GM12878 (cell line): ENCODE measurements around the gene CC2D1A. TPM values are rescaled to one million over a fixed set of nuclear protein-coding genes. Genes with fewer than 3 reads are reported as not detected.

Experiments used
- ATAC-seq: fragments of 200-7000 bp; cut with Tn5 transposase; 3 replicates; pipeline ENCODE4 v1.9.1; 2020; ENCODE audit warnings: mild to moderate bottlenecking, moderate library complexity
- BruUV-seq: library from RNA; stranded (reverse); fragments of 400-500 nt; replicated peaks from 2 replicates; lab custom pipeline; 2021; lab: Mats Ljungman, UMichigan
- CTCF ChIA-PET: fragments of 300-600 bp; sonication (Branson Sonifier 250); formaldehyde crosslinking; extraction: SDS; loops from one replicate; lab custom pipeline; 2021; ENCODE audit warnings: inconsistent platforms; lab: Yijun Ruan, JAX
- POLR2A ChIA-PET: fragments of 350-600 bp; formaldehyde crosslinking; extraction: SDS; loops from one replicate; lab custom pipeline; 2021; ENCODE audit warnings: inconsistent platforms; lab: Charles Lee
- RAD21 ChIA-PET: fragments of 300-600 bp; sonication (Branson Sonifier 250); formaldehyde crosslinking; loops from one replicate; lab custom pipeline; 2023; ENCODE audit warnings: antibody characterized with exemption; ENCODE audit not compliant: unreplicated experiment; lab: Charles Lee
- SMC1A ChIA-PET: fragments of 300-600 bp; sonication (Branson Sonifier 250); formaldehyde crosslinking; loops from one replicate; lab custom pipeline; 2023; ENCODE audit not compliant: unreplicated experiment, uncharacterized antibody; lab: Charles Lee
- DNase-seq: peaks from one replicate; pipeline ENCODE4 v3.0.0-alpha.2; 2011; ENCODE audit warnings: low read depth, low spot score
- FAIRE-seq: peaks from 3 replicates; lab custom pipeline; 2011; peaks lifted over from hg19 to GRCh38; lab: Jason Lieb, UNC
- H2AFZ ChIP-seq: 2 replicates; pipeline ENCODE4 v1.6.0; 2011; ENCODE audit warnings: low read depth, low read length, control low read depth; ENCODE audit not compliant: control insufficient read depth
- H3K27ac ChIP-seq: 2 replicates; pipeline ENCODE4 v1.5.1; 2011; ENCODE audit warnings: control low read depth; ENCODE audit not compliant: control insufficient read depth, insufficient read depth
- H3K27me3 ChIP-seq, 2 experiments: replicated peaks in 1 of 2; 2 replicates each; pipeline versions ENCODE4 v1.6.0 to v1.6.1; 2011; ENCODE audit warnings: low read length in 1 of 2; ENCODE audit not compliant: control insufficient read depth in 2 of 2, insufficient read depth in 2 of 2
- H3K36me3 ChIP-seq, 2 experiments: 2 replicates each; pipeline ENCODE4 v1.5.1; 2011; ENCODE audit warnings: low read length in 1 of 2; ENCODE audit not compliant: control insufficient read depth in 2 of 2, insufficient read depth in 2 of 2
- H3K4me1 ChIP-seq: 2 replicates; pipeline ENCODE4 v1.6.1; 2011; ENCODE audit warnings: mild to moderate bottlenecking, low read length, moderate library complexity, mixed read lengths; ENCODE audit not compliant: control insufficient read depth, insufficient read depth
- H3K4me2 ChIP-seq: 2 replicates; pipeline ENCODE4 v1.6.0; 2011; ENCODE audit warnings: control low read depth; ENCODE audit not compliant: control insufficient read depth, insufficient read depth
- H3K4me3 ChIP-seq: fragments of 200-600 bp; sonication (generic); 2 replicates; pipeline ENCODE4 v1.5.1; 2016
- H3K79me2 ChIP-seq: 2 replicates; pipeline ENCODE4 v1.6.0; 2011; ENCODE audit warnings: low read length; ENCODE audit not compliant: control insufficient read depth, insufficient read depth
- H3K9ac ChIP-seq: 2 replicates; pipeline ENCODE4 v1.8.0; 2011; ENCODE audit warnings: low read length, control low read depth, mixed read lengths; ENCODE audit not compliant: control insufficient read depth, insufficient read depth
- H3K9me3 ChIP-seq: replicated peaks from 3 replicates; pipeline ENCODE4 v1.5.1; 2011; ENCODE audit warnings: mild to moderate bottlenecking, low read length; ENCODE audit not compliant: control insufficient read depth, insufficient read depth
- H4K20me1 ChIP-seq: 2 replicates; pipeline ENCODE4 v1.6.0; 2011; ENCODE audit not compliant: control insufficient read depth, insufficient read depth
- CBX3 ChIP-seq: fragments of 200-600 bp; sonication (generic); IDR thresholded peaks from 2 replicates; pipeline ENCODE4 v1.6.1; 2016; ENCODE audit warnings: low read depth, borderline replicate concordance
- MAX ChIP-seq: IDR thresholded peaks from 2 replicates; pipeline ENCODE4 v1.6.1; 2012; ENCODE audit warnings: low read depth, low read length, improper control_type of control experiment
- POLR2AphosphoS2 ChIP-seq: IDR thresholded peaks from 2 replicates; pipeline ENCODE4 v1.6.1; 2011; ENCODE audit warnings: low read depth, mild to moderate bottlenecking, low read length, improper control_type of control experiment, moderate library complexity
- POLR2AphosphoS5 ChIP-seq: IDR thresholded peaks from 2 replicates; pipeline ENCODE4 v1.6.1; 2011; ENCODE audit warnings: mild to moderate bottlenecking, low read length, inconsistent platforms
- SRF ChIP-seq, 2 experiments: IDR thresholded peaks; 2 replicates each; pipeline ENCODE4 v1.6.1; 2011; ENCODE audit warnings: low read depth in 2 of 2, low read length in 2 of 2, mild to moderate bottlenecking in 1 of 2, moderate library complexity in 1 of 2
- ZNF274 ChIP-seq: IDR thresholded peaks from one replicate; pipeline ENCODE4 v1.8.0; 2011; ENCODE audit not compliant: insufficient read length, insufficient read depth
- ZNF622 ChIP-seq: fragments of 450-650 bp; IDR thresholded peaks from 2 replicates; pipeline ENCODE4 v1.6.1; 2017; ENCODE audit warnings: mild to moderate bottlenecking, inconsistent platforms
- WGBS: methylation state at CpG from one replicate; pipeline ENCODE4 v1.1.6; 2016; ENCODE audit warnings: low lambda C conversion rate; ENCODE audit not compliant: insufficient replicate concordance, insufficient coverage; ENCODE audit errors: missing lambda C conversion rate; 5-methylcytosine and 5-hydroxymethylcytosine counted together
- in situ Hi-C: fragments of 300-500 bp; cut with MboI; formaldehyde crosslinking; loops from 9 replicates; pipeline ENCODE4 v1.14.3; 2018; ENCODE audit warnings: mixed read lengths
- intact Hi-C: fragments of 100-400 bp; cut with micrococcal nuclease; formaldehyde crosslinking; loops from one replicate; pipeline ENCODE4 v1.14.2; 2022; ENCODE audit not compliant: unreplicated experiment
- polyA plus RNA-seq, 11 experiments: library from polyadenylated mRNA; depleted of rRNA in 4 of 11; unstranded in 6 of 11; stranded (reverse) in 5 of 11; fragments of >200 nt; fragmentation: Nextera tagmentation in 4 of 11; fragmentation: Illumina TruSeq in 1 of 11; extraction: Ambion mirVana in 4 of 11; extraction: Trizol in 1 of 11; gene quantifications; 1 replicate in 1 of 11; 2 replicates in 10 of 11; pipeline versions ENCODE4 v1.2.1 to v1.2.3, GENCODE V29; 2011 to 2016; ENCODE audit warnings: inconsistent platforms in 2 of 11, missing spikeins in 2 of 11, low read depth in 1 of 11
- total RNA-seq, 4 experiments: library from RNA; depleted of rRNA in 3 of 4; stranded (reverse); fragments of >200 nt in 3 of 4; fragmentation: Illumina TruSeq in 1 of 4; extraction: Trizol in 1 of 4; gene quantifications; 2 replicates each; pipeline versions ENCODE4 v1.2.1 to v1.2.3, GENCODE V29; 2013 to 2021

CC2D1A gene
- total and polyA plus RNA-seq, 10 of the 15 experiments (the other 5 are each of a cell fraction or from before 2014, with no cell fraction given), result 0.13 to 36.1 (median 16.1) TPM

GRCh38 chr19:13875824-13876223 is 30.2 kb upstream of the CC2D1A start:
- CTCF ChIA-PET, result interaction anchor here (0.9 to 6.8 kb wide), 4 partner anchors 13 to 260 kb away, joined by 3 to 43 read pairs (median 8); partner anchors contain the start of gene ASF1B
- no peaks in the 10 kb centered on the region for H3K27me3 ChIP-seq
- no peak overlapping the region for H3K27ac ChIP-seq
- RAD21 ChIA-PET, result no interaction called here
- 55% methylated on average over 5 of the region's 5 CpGs for WGBS
- FAIRE-seq (no peak), ATAC-seq (no peak), DNase-seq (no peak)
- no peaks in the 10 kb centered on the region for H4K20me1 ChIP-seq
- in situ Hi-C loops (loop anchor here (25.0 kb wide), 1 partner anchor 461 kb away; no protein-coding TSS in a partner anchor), intact Hi-C loops (no loop called here)
- H3K4me2 ChIP-seq, result no peak overlapping the region
- no peaks in the 10 kb centered on the region for H3K36me3 ChIP-seq
- TF ChIP-seq ZNF274 (no peak), ZNF622 (no peak), POLR2AphosphoS2 (no peak)
- H3K79me2 ChIP-seq, result no peaks in the 10 kb centered on the region
- no peak overlapping the region for H3K4me3 ChIP-seq
- SMC1A ChIA-PET, result interaction anchor here (0.7 to 1.2 kb wide), 2 partner anchors 14 to 196 kb away, joined by 3 read pairs; no protein-coding TSS in a partner anchor
- no peak overlapping the region for H2AFZ ChIP-seq
- peaks cover 6% of the 10 kb centered on the region for H3K4me1 ChIP-seq
- POLR2A ChIA-PET, result interaction anchor here (0.6 kb wide), 1 partner anchor 486 kb away, joined by 3 read pairs; no protein-coding TSS in a partner anchor
- BruUV-seq, result no TSS peak
- no peaks in the 10 kb centered on the region for H3K9me3 ChIP-seq
- H3K9ac ChIP-seq, result no peak overlapping the region

- in situ Hi-C loops (loop anchor here (25.0 kb wide), 1 partner anchor 460 kb away; no protein-coding TSS in a partner anchor), intact Hi-C loops (no loop called here)
- H3K4me3 ChIP-seq, result no peak within 1 kb of the TSS
- ChIA-PET RAD21 (interaction anchor here (0.8 kb wide), 1 partner anchor 199 kb away, joined by 3 read pairs; no protein-coding TSS in a partner anchor), CTCF (interaction anchor here (1.3 to 8.1 kb wide), 4 partner anchors 15 to 259 kb away, joined by 4 to 152 read pairs (median 62); partner anchors contain the start of genes ASF1B and MISP3), SMC1A (interaction anchor here (6.5 kb wide), 1 partner anchor 195 kb away, joined by 47 read pairs; the partner anchor contains the start of gene MISP3), POLR2A (interaction anchor here (0.5 kb wide), 1 partner anchor 13 kb away, joined by 3 read pairs; no protein-coding TSS in a partner anchor)
- TF ChIP-seq MAX (no peak), POLR2AphosphoS5 (no peak), CBX3 (no peak), SRF (IDR thresholded peaks at IDR 0.05; ENCODE audit: low read depth in 2 of 2, low read length in 2 of 2) (no peak)
- H2AFZ ChIP-seq, result no peak within 1 kb of the TSS
- BruUV-seq, result no TSS peak
- H3K9ac ChIP-seq, result no peak within 1 kb of the TSS
- no peaks in the 10 kb centered on the region for H3K36me3 ChIP-seq
- WGBS, result 22% methylated on average over 5 of the region's 5 CpGs
- peaks cover 17% of the 10 kb centered on the region for H3K4me1 ChIP-seq
- H3K27ac ChIP-seq, result no peak within 1 kb of the TSS
- DNase-seq (no peak), FAIRE-seq (no peak), ATAC-seq (no peak)
- no peaks in the 10 kb centered on the region for H3K9me3 ChIP-seq
- H4K20me1 ChIP-seq, result no peaks in the 10 kb centered on the region
- H3K4me2 ChIP-seq, result no peak within 1 kb of the TSS
- no peaks in the 10 kb centered on the region for H3K79me2 ChIP-seq
- no peaks in the 10 kb centered on the region for H3K27me3 ChIP-seq
Measured at GRCh38 chr19:13876834-13877233, 29.2 kb upstream of the CC2D1A start, which contains the start of gene NANOS3. Gene NANOS3 (plus strand): TSS chr19:13877134. CDS start chr19:13877249, 115 bp downstream.
